HepG2 (cell line): ENCODE results near the gene PEA15. TPM values are rescaled to one million over a fixed set of nuclear protein-coding genes. Genes with fewer than 3 reads are reported as not detected.

Experiments
- AHR ChIP-seq: IDR thresholded peaks from 2 replicates; pipeline ENCODE4 v1.6.1; 2018; ENCODE audit warnings: missing genetic modification reagents, missing compliant biosample characterization
- GABPB1 ChIP-seq: IDR thresholded peaks from 2 replicates; pipeline ENCODE4 v1.6.1; 2016; ENCODE audit warnings: mild to moderate bottlenecking, missing genetic modification reagents, moderate library complexity, missing compliant biosample characterization
- HES4 ChIP-seq: sonication (generic); formaldehyde crosslinking; IDR thresholded peaks from 2 replicates; pipeline ENCODE4 v1.9.0; 2021; ENCODE audit warnings: mild to moderate bottlenecking, missing genetic modification reagents, borderline replicate concordance
- MAZ ChIP-seq, 2 experiments: sonication (generic) in 1 of 2; formaldehyde crosslinking in 1 of 2; IDR thresholded peaks; 2 replicates each; pipeline versions ENCODE4 v1.5.0 to v1.6.1; 2012 to 2020; ENCODE audit warnings: low read depth in 2 of 2, mild to moderate bottlenecking in 2 of 2, borderline replicate concordance in 1 of 2, improper control_type of control experiment in 1 of 2, low read length in 1 of 2, missing genetic modification reagents in 1 of 2, moderate library complexity in 1 of 2
- MXI1 ChIP-seq: IDR thresholded peaks from 3 replicates; pipeline ENCODE4 v1.6.1; 2012; ENCODE audit warnings: low read depth, low read length, inconsistent platforms, borderline replicate concordance
- NONO ChIP-seq, 2 experiments: fragments of 450-650 bp in 1 of 2; sonication (generic) in 1 of 2; formaldehyde crosslinking in 1 of 2; IDR thresholded peaks in 1 of 2; conservative IDR thresholded peaks in 1 of 2; 2 replicates each; pipeline versions ENCODE4 v1.6.1 to v1.8.0; 2017 to 2022; ENCODE audit warnings: mild to moderate bottlenecking in 1 of 2, missing genetic modification reagents in 1 of 2, moderate library complexity in 1 of 2
- ZFP90 ChIP-seq: sonication (generic); formaldehyde crosslinking; IDR thresholded peaks from 2 replicates; pipeline ENCODE4 v1.8.0; 2022; ENCODE audit warnings: missing genetic modification reagents, mild to moderate bottlenecking, inconsistent platforms, borderline replicate concordance
- ZMAT3 ChIP-seq: sonication (generic); formaldehyde crosslinking; conservative IDR thresholded peaks from 2 replicates; pipeline ENCODE4 v1.7.0; 2021; ENCODE audit warnings: missing genetic modification reagents
- ZNF3 ChIP-seq: IDR thresholded peaks from 2 replicates; pipeline ENCODE4 v1.7.0; 2017; ENCODE audit warnings: inconsistent platforms
- ZNF607 ChIP-seq: sonication (generic); formaldehyde crosslinking; IDR thresholded peaks from 2 replicates; pipeline ENCODE4 v1.5.1; 2020; ENCODE audit warnings: missing genetic modification reagents, mild to moderate bottlenecking, borderline replicate concordance
- ZNF713 ChIP-seq: sonication (generic); formaldehyde crosslinking; IDR thresholded peaks from 2 replicates; pipeline ENCODE4 v1.4.0; 2020; ENCODE audit warnings: mild to moderate bottlenecking, missing genetic modification reagents
- ZZZ3 ChIP-seq: sonication (generic); formaldehyde crosslinking; IDR thresholded peaks from 2 replicates; pipeline ENCODE4 v1.4.0; 2020; ENCODE audit warnings: missing genetic modification reagents, mild to moderate bottlenecking, borderline replicate concordance
- polyA plus RNA-seq, 8 experiments: library from polyadenylated mRNA; depleted of rRNA in 3 of 8; stranded (reverse) in 7 of 8; unstranded in 1 of 8; fragments of >200 nt; fragmentation: Illumina TruSeq in 4 of 8; extraction: Trizol in 4 of 8; gene quantifications; 2 replicates each; pipeline versions ENCODE4 v1.2.1 to v1.2.3, GENCODE V29; 2011 to 2016; ENCODE audit warnings: low read depth in 4 of 8, missing spikeins in 1 of 8, mixed read lengths in 1 of 8; ENCODE audit not compliant: insufficient read depth in 1 of 8
- total RNA-seq, 5 experiments: library from RNA; depleted of rRNA; stranded (reverse); fragments of >200 nt; fragmentation: Illumina TruSeq; extraction: Trizol; gene quantifications; 2 replicates each; pipeline ENCODE4 v1.2.3, GENCODE V29; 2016; ENCODE audit warnings: low read depth in 1 of 5
- TF ChIP-seq, protein P1 (sequence below): sonication (generic); formaldehyde crosslinking; IDR thresholded peaks from 2 replicates; pipeline ENCODE4 v1.5.0; 2020; ENCODE audit warnings: mild to moderate bottlenecking, missing genetic modification reagents, borderline replicate concordance
- TF ChIP-seq, protein P2 (sequence below): sonication (generic); formaldehyde crosslinking; IDR thresholded peaks from 2 replicates; pipeline ENCODE4 v1.5.0; 2020; ENCODE audit warnings: missing genetic modification reagents
- TF ChIP-seq, protein P3 (sequence below): sonication (generic); formaldehyde crosslinking; IDR thresholded peaks from 2 replicates; pipeline ENCODE4 v1.5.1; 2020; ENCODE audit warnings: mild to moderate bottlenecking, missing genetic modification reagents, borderline replicate concordance
- TF ChIP-seq, protein P4 (sequence below): sonication (generic); formaldehyde crosslinking; IDR thresholded peaks from 2 replicates; pipeline ENCODE4 v1.5.1; 2020; ENCODE audit warnings: mild to moderate bottlenecking, missing genetic modification reagents

The PEA15 gene
- total and polyA plus RNA-seq, 2 of the 13 experiments (the other 11 are each of a cell fraction or from before 2014, with no cell fraction given), result 12.1 to 35.2 TPM

DNA sequence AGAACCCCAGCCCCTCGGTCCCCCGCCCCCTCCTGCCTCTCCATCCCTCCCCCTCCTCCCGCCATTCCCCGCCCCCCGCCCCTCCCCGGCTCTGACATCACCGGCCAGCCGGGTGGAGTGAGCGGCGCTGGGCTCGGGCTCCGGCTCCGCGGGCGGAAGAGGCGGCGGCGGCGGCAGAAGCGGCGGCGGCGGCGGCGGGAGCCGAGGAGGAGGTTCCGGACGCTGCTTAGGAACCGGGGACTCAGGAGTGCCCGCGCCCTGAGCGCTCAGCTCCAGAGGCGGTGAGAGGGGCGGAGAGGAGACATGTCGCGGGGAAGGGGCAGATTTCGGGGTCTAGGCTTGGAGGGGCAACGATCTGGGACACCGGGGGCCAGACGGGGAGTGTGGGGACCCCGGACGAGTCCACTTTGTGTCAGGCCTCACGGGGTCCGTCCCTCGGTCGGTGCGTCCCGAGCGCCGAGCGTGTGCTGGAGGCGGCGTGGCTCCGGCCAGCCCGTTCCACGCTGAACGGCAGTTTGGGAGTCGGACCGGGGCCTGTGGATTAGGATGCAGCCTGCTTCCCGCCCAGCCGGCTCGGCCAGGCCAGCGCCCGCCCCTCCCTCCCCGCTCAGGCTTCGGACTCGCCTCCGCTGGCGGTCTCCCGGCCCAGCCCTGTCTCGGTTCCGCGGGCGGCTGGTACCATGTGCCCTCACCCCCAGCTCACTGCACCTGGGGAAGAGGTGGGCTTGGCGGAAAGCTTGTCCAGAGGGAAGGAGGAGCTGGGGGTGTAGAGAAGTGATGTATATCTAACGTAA lies at the start of gene PEA15 (continued):
- TF ChIP-seq ZFP90 (CRISPR knock-in tag) (no peak), MXI1 (0 out of 3 replicates have a peak, but pooled peaks have one; percentile 11), MAZ (IDR thresholded peaks at IDR 0.05; ENCODE audit: borderline replicate concordance, low read depth, low read length) (no peak), MAZ (CRISPR knock-in tag; IDR thresholded peaks at IDR 0.05; ENCODE audit: low read depth) (peak; percentile 35; the same call in 1 of the 2 replicates), ZZZ3 (CRISPR knock-in tag) (0 out of 2 replicates have a peak, but pooled peaks have one; percentile 49), ZNF607 (CRISPR knock-in tag) (peak; percentile 73; the same call in 1 of the 2 replicates), GABPB1 (CRISPR knock-in tag) (peak; percentile 61; the same call in 1 of the 2 replicates), AHR (peak; percentile 62; the same call in 1 of the 2 replicates), NONO (IDR thresholded peaks at IDR 0.05) (no peak), NONO (CRISPR knock-in tag; conservative IDR thresholded peaks at IDR 0.05) (peak; percentile 33; the same call in 1 of the 2 replicates), ZNF3 (no peak), ZMAT3 (CRISPR knock-in tag) (0 out of 2 replicates have a peak, but pooled peaks have one; percentile 22), HES4 (CRISPR knock-in tag) (peak; percentile 22; the same call in 1 of the 2 replicates), ZNF713 (CRISPR knock-in tag) (no peak)
- TF ChIP-seq, protein P1, sequence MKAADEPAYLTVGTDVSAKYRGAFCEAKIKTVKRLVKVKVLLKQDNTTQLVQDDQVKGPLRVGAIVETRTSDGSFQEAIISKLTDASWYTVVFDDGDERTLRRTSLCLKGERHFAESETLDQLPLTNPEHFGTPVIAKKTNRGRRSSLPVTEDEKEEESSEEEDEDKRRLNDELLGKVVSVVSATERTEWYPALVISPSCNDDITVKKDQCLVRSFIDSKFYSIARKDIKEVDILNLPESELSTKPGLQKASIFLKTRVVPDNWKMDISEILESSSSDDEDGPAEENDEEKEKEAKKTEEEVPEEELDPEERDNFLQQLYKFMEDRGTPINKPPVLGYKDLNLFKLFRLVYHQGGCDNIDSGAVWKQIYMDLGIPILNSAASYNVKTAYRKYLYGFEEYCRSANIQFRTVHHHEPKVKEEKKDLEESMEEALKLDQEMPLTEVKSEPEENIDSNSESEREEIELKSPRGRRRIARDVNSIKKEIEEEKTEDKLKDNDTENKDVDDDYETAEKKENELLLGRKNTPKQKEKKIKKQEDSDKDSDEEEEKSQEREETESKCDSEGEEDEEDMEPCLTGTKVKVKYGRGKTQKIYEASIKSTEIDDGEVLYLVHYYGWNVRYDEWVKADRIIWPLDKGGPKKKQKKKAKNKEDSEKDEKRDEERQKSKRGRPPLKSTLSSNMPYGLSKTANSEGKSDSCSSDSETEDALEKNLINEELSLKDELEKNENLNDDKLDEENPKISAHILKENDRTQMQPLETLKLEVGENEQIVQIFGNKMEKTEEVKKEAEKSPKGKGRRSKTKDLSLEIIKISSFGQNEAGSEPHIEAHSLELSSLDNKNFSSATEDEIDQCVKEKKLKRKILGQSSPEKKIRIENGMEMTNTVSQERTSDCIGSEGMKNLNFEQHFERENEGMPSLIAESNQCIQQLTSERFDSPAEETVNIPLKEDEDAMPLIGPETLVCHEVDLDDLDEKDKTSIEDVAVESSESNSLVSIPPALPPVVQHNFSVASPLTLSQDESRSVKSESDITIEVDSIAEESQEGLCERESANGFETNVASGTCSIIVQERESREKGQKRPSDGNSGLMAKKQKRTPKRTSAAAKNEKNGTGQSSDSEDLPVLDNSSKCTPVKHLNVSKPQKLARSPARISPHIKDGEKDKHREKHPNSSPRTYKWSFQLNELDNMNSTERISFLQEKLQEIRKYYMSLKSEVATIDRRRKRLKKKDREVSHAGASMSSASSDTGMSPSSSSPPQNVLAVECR, result peak; percentile 81; the same call in 1 of the 2 replicates
- TF ChIP-seq, protein P2, sequence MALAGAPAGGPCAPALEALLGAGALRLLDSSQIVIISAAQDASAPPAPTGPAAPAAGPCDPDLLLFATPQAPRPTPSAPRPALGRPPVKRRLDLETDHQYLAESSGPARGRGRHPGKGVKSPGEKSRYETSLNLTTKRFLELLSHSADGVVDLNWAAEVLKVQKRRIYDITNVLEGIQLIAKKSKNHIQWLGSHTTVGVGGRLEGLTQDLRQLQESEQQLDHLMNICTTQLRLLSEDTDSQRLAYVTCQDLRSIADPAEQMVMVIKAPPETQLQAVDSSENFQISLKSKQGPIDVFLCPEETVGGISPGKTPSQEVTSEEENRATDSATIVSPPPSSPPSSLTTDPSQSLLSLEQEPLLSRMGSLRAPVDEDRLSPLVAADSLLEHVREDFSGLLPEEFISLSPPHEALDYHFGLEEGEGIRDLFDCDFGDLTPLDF (CRISPR knock-in tag), result 0 out of 2 replicates have a peak, but pooled peaks have one; percentile 56
- TF ChIP-seq, protein P3, sequence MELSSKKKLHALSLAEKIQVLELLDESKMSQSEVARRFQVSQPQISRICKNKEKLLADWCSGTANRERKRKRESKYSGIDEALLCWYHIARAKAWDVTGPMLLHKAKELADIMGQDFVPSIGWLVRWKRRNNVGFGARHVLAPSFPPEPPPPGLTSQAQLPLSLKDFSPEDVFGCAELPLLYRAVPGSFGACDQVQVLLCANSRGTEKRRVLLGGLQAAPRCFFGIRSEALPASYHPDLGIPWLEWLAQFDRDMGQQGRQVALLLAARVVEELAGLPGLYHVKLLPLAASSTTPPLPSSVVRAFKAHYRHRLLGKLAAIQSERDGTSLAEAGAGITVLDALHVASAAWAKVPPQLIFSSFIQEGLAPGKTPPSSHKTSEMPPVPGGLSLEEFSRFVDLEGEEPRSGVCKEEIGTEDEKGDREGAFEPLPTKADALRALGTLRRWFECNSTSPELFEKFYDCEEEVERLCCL (CRISPR knock-in tag), result 0 out of 2 replicates have a peak, but pooled peaks have one; percentile 56
- TF ChIP-seq, protein P4, sequence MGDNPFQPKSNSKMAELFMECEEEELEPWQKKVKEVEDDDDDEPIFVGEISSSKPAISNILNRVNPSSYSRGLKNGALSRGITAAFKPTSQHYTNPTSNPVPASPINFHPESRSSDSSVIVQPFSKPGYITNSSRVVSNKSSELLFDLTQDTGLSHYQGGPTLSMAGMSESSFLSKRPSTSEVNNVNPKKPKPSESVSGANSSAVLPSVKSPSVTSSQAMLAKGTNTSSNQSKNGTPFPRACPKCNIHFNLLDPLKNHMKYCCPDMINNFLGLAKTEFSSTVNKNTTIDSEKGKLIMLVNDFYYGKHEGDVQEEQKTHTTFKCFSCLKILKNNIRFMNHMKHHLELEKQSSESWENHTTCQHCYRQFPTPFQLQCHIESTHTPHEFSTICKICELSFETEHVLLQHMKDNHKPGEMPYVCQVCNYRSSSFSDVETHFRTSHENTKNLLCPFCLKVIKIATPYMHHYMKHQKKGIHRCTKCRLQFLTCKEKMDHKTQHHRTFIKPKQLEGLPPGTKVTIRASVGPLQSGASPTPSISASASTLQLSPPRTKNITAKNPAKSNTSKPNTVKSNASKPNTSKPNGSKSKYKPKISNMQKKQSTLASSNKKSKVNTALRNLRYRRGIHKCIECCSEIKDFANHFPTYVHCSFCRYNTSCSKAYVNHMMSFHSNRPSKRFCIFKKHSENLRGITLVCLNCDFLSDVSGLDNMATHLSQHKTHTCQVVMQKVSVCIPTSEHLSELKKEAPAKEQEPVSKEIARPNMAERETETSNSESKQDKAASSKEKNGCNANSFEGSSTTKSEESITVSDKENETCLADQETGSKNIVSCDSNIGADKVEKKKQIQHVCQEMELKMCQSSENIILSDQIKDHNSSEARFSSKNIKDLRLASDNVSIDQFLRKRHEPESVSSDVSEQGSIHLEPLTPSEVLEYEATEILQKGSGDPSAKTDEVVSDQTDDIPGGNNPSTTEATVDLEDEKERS (CRISPR knock-in tag), result peak; percentile 36; the same call in 1 of the 2 replicates
